Glomerular endothelial cell (primary cell): ENCODE results near the gene MOB3B. TPM values are rescaled to one million over a fixed set of nuclear protein-coding genes. Genes with fewer than 3 reads are reported as not detected.

Source experiments
- DNase-seq: peaks from one replicate; pipeline ENCODE4 v3.0.0-alpha.2; 2011; ENCODE audit warnings: low read depth, low spot score; ENCODE audit errors: extremely low read depth
- total RNA-seq: library from RNA; depleted of rRNA; stranded (reverse); fragments of >200 nt; gene quantifications from 2 replicates; pipeline ENCODE4 v1.2.3, GENCODE V29; 2015

MOB3B gene
- total RNA-seq, 1 donor from 2014 or later, result 0.47 TPM

DNA sequence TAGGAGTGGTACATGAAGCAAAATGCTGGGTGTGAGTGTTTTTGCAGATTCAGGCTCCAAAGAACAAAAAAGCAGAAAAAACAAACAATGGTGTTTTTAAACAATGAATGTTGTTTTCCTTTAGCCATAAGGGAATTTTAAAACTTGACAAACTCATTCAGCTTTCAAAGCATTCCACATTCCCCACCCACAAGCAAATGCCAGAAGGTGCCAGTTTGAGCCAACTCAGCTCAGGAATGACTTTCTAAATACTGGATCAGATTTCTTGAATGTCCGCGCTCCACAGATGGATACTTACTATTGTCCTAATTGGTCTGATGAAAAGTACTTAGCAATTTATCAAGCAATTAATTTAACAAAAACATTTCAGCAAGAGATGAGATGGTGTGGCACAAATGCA is 12.9 kb upstream of the MOB3B start:
- no peak for DNase-seq

DNA sequence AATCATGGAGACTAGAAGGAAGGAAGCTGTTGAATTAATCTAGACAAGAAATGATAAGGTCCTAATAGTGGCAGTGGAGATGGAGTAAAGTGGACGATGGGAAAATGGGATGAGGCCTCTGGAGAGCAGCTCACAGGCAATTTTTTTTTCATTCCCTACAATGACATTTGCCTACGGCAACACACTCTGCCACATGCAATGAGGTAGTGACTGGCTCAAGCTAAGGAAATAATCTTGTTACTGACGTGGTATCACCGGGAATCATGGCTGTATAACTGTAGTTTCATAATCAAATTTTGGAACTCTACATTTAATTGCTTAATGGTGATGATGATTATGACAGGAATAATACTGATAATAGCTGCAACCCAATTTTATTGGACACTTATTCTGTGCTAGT is 12.1 kb upstream of the MOB3B start:
- DNase-seq, result no peak

DNA sequence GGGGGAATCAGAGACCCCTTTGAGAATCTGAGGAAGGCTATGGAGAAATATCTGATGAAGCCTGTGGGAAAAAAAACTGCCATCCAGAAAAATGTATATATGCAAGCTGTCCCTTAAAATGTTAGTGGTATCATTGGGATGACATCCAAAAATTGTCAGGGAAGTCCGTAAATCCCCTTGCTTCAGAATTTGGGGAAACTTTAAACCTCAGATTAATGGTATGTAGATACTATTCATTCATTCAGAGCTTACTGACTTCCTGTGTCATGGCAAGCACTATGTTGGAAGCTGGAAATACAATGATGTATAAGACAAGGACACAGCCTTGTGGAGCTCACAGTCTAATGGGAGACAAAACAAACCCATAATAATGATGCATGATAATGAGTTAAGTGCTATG is 10.9 kb upstream of the MOB3B start:
- DNase-seq, result no peak

DNA sequence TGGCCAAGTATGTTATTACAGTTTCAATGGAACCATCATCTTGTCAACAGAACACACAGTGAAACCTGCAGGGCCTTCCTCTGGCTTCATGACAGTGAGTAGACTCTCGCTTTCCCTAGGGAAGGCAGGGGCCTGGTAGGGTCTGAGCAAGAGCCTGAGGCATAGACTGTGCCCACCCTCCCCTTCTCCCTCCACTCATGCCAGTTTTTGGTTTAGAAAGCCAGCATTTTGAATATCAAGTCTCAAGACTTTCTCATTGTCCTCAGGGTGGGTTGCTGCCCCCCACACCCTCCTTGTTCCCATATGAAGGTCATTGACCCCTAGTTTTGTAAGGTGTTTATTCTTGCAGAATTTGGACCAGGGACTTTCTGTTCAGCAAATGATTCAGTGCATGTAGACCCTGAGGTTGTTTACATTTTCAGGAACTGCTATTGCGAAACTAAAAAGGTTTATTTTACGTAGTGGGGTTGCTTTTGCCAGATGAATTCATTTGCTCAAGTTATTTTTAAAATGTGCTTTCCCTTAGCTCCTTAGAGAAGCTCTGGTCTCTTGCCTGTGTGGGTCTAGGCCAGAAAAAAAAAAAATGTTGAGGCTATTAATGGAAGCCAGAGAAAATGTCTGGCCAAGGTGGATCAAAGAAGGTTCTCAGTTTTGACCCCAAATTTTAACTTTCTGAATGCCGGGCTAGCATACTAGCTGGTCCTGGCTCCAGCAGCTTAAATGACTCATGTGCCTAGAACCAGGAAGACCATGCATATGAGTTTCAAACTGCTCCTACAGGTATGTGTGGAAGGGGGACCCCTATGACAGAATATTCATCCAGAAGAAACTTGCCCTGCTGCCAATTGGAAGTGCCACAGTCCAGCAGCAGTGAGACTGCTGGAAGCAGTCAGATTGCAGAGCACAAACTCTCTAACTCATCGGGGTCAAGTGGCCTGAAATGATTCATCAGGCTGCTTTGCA is 10.1 kb upstream of the MOB3B start:
- no peak for DNase-seq

DNA sequence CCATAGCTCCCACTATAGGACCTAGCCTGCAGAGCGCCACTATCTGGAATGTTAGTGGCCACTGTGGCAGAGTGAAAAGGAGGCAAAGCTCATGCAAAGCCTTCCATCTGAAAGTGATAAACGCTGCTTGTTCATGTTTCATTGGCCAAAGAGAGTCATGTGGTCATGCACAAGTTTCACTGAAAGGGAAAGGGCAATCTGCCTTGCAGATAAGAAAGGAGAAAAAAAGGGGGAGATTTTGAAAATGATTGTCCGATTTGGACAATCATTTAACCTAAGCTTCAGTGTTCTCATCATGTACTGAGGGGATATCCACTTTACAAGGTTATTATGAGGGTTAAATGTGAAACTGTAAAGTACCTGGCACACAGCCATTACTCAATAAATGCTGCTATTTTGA is 9.0 kb upstream of the MOB3B start:
- no peak for DNase-seq

DNA sequence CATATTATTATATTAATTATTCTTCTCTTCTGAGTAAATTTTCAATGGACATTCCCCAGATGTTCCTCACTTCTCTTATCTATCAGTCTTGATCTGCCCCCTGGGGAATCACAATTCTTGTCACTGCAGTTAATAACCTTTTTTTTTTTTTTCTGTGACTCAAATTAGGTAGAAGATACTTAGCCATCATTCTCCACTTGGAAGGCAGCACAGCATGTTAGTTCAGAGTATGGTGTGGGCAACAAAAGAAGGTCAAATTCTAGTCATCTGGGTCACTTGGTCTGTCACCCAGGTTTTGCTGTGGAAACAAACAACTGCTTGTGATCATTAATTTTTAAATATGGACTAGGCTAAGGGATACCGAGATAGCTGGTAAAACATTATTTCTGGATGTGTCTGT is 8.1 kb upstream of the MOB3B start:
- no peak for DNase-seq

DNA sequence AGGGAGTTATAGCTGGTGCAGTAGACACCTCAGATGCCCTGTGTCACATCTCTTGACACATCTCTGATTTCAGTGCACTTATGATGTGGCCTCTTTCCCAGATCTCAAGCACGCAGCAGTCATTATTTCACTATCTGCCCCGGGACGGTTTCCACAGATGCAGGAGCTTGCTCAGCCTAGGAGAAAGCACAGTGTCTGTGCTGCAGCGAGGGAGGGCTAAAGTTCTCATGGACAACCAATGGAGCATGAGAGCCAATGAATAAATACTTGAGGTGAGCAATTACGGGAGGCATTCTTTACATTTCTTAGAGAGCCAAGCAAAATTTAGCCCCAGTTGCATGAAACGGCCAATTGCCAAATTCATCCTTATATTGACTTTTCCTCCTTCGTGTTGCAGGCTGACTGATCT is 7.4 kb upstream of the MOB3B start:
- DNase-seq, result no peak

DNA sequence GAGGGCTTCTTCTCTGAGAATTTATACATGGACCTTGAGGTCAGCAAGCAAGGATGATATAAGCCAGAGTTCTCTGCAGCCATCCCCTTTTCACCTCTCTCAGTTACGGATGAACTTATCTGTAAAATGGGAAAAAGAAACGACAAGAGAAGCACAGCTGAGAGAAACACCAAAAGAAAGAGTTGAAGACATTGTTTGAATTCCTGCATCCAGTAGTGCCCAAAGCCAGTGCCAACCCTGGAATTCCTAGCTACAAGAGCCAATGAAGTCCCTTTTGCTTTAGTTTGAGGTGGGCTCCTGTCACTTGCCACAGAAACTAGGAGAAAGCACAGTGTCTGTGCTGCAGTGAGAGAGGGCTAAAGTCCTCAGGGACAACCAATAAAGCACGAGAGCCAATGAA is 6.6 kb upstream of the MOB3B start:
- no peak for DNase-seq

DNA sequence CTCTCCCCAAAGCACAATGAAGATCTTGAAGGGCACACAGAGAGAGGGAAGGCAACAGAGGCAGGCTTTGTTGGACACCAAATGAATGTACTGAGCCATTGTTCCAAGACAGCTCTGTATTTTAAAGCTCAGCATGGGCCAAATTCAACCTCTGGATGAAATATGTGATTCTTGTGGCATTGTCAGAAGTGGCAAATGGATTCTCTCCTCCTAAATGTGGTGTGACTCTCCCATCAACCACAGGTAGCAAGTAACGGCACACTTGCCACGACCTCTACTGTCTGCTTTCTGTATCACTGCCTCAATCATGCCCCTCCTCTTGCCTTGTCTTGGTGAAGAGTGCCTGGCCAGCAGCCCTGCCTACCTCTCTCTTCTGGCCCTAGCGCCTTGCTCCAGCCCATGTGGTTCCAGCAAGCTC is 6.1 kb upstream of the MOB3B start:
- no peak for DNase-seq

DNA sequence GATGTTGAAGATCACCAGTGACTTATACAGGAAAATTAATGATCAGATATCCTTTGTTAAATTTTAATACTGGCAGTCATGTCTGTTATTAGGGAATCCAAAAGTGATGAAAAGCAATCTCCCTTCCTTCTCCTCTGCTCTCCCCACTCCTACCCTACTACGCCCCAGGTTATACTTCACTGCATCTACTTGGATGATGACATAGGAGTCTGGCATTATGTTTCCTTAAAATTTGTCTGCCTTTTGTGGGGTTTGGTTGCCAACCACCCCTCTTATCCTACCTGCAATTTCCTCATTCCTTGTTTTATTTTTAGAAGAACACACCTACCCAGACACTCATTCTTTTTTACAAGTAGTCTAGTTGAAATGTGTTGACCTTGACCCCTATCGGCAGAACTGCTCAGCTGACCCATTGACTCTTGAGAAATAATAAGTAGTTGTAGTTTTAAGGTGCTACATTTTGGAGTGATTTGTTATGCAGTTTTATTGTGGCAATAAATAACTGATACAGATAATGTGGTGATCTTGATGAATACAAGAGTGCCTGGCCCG is 5.1 kb upstream of the MOB3B start:
- DNase-seq, result no peak

DNA sequence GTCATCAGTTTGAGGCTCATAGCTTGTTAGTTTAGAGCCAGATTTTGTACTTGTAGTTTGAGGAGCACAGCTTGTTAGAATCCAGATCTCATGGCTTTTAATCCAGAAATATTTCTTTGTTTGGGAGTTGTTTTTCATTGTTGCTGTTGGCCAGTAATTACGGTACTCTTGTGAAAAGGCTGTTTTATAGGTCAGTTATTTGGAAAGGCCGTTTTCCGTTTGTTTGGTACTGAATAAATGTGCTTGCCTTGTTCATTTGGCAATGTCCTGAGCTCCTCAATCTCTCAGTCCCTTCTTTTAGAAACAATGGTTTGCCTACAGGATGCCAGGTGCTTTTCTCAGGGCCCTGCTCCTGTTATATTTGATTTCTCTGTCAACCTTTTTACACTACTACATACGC is 4.5 kb upstream of the MOB3B start:
- no peak for DNase-seq

DNA sequence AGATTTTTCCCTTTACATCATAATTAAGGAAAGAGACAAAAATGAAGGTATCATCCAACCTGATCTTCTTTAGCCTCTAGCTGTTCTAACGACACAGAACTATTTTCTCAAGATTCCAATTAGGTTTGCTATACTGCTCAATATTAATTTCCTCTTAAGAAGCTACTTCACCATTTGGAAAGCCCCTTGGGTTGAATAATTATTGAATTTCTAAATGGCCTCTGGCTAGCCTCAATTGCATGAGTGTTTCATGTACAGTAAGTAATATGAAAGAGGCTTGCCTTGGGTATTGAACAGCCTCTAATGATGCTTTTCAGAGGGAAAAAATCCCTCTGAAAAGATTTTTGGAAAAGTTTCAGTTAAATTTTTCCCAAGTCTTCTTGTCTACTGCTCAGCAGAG is 3.7 kb upstream of the MOB3B start:
- no peak for DNase-seq

DNA sequence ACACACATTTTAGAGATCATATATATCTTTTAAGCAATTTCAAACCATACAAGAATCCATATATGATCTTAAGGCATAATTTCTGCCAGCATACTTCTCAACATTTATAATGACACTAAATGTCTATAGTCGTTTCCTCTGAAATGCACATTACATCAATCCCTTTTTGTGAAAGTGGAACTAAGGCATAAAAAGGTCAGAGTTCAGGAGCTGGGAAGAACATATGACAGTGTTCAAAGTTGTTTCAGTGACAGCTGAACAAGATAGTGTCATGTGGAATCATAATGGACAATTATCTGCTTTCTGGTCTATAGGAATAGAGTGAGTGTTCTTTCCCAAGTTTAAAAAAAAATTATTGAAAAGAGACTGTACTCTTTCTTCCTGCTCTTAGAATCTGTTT is 2.4 kb upstream of the MOB3B start:
- DNase-seq, result no peak

DNA sequence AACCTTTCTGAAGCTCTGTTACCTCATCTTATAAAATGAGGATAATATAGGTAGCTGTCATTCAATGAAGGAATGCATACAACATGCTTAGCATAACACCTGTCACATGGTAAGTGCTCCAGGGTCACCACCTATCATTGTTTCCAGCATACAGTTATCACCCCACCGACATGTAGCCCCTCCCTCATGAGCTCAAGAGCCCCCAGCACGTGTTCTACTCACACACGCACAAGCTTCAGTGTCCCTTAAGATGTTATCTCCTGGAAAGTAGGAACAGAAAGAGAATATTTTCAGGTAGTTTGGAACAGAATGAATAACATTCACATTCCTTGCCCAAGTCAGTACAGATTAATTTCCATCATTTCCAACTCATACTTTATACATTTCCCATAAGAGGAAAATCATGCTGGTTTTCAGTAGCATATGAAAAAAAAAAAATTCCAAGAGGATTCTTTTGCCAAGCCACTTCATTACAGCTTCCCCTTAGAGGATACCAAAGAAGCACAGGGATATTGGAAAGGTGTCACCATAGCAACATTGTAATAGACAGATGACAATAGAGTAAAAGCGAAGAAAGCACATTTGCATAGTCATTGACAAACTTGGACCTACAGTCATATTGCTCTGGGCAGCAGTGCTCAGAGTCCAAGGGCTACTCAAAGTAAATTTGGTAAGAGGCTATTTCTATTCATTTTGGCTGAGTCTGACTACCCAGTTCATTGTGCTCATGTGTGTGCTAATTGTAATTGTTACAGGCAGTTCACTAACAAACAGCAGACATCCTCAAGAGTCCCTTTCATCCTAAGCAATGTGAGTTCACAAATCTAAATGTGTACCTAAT is 1.5 kb upstream of the MOB3B start:
- DNase-seq, result no peak

DNA sequence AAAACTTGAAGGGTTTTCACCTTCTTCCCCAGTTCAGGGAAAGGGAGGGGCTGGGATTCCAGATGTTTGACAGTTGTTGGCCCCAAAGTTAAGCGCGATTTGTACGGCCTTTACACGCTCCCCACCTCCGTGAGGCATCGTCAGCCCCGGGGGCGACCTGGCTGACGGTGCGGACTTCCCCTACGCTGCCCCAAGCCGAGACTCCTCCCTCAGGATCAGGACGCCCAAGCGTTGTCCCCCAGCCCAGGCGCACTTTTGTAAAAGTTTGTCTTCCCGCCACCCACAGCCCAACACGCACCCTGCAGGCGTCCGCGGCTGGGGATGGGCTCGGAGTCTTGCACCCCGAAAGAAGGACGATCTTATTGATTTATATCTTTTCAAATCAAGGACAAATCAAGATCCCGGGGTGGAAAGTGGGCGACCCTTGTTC is 713 bp downstream of the MOB3B start:
- DNase-seq, result no peak

DNA sequence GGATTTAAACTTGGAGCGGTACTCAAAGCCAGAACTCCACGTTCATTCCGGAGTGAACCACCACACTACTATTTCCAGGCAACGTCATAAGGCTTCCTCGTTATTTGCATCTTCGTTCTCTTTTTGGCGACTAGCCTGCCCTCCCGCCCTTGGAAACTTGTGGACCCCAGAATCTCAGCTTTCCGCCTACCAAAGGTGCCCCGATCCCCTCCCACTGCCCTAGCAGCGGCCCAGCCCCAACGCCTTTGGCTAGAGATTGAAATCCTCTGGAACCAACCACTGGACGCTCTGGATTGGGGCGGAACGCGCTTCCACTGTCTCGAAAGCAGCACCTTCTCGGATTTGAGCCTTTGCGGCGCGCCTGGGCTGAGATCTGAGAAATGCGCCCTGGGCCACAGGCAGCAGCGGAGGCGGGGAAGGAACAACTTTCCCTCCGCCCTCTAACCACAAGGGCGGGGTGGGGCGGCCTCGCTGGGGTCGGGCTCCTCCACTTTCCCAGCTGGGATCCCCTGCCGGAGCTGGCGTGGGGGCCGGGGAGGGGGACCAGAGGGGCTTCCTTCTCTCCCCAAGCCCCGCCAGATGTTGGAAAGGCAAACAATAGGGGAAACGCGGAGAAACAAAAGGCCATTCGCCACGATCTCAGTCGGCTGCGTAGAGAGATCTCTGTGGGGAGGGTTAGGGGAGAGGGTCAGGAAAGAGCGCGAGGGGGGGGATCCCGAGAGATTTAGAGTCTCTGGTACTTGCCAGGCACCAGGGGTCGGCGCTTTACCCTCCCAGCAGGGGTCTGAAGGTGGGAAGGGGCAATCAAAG is 1.3 kb downstream of the MOB3B start:
- no peak for DNase-seq

DNA sequence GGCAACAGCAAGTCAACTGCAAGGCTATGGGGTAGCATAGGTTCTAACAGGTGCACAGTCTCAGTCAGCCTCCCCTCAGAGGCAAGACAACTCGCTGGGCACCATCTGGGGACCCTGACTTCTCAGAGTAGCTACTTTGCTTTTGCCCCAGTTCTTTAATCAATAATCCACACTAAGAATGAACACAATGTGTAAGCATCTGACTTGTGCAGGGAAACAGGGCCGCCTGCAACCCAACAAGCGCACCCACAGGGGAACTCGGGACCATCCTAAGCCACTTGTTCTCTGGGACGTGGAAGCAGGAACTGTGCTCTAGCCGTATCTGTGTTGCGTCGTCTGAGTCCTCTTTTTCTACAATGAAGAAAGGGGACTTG is 1.9 kb downstream of the MOB3B start:
- DNase-seq, result no peak

DNA sequence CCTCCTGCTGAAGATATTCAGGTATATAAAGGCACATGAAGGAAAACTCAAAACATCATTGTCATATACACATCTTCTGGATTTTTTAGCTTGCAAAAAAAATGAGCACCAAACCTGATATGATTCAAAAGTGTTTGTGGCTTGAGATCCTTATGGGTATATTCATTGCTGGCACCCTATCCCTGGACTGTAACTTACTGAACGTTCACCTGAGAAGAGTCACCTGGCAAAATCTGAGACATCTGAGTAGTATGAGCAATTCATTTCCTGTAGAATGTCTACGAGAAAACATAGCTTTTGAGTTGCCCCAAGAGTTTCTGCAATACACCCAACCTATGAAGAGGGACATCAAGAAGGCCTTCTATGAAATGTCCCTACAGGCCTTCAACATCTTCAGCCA is 5.4 kb downstream of the MOB3B start, which contains the start of gene IFNK:
IFNK (plus strand) TSS at position 55 of the 400 bp plus-strand sequence; CDS start at position 102, 47 bp downstream.
- no peak for DNase-seq

DNA sequence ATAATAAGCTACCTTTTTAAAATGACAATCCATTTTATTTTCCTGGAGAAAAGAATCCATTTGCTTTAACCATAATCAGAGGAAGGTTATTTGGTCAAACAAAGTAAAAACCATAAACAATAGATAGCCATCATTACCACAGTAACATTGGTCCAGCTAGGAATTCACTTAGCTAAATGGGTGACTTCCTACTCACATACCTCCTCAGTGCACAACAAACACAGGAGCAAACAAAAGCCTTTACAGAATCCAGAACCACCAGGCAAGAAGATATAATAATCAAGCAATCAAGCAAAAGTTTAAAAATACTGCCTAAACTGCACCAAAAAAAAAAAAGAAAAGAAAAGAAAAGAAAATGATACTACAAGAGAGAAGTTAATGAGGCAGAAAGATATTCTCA is 6.5 kb downstream of the MOB3B start:
- no peak for DNase-seq

DNA sequence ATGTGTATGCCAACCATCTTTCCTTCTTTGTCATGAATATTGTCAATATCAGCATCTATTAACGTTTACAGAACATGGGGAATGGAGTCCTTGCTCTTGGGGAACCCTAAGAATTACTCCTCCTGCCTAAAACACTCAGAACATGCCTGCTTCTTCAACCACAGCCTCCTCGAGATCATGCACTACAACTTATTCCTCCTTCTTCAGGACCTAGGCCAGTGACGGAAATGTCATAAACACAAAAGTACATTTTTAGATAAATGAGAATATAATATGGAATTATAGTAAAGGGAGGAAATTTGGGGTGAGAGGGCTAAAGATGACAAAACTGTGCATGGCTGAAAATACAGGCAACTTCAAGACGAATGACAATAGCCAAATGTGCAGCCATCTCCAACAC is 8.6 kb downstream of the MOB3B start:
- DNase-seq, result no peak
